ENCODE data around the gene ITGB3.

ITGB3 gene

DNA sequence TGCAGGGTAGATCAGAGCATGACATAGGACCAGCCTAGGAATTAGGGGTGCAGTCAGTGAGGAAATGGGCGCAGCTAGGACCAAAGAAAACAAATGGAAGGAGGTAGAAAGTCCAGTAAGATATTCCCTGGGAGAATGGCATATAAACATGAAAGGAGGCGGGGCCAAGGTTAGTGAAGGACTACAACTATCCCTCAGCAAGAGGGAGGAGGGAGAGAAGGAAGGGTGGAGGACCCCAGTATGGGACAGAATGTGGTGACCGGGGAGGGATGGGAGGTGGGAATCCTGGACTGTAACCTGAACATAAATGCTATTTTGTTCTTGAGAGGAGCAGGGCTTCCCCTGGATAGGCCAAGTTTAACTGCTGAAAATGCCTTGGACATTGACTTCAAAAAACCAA is 22.8 kb downstream of the ITGB3 start:
- DNase-seq (ENCODE audit: low read depth) = no peak

DNA sequence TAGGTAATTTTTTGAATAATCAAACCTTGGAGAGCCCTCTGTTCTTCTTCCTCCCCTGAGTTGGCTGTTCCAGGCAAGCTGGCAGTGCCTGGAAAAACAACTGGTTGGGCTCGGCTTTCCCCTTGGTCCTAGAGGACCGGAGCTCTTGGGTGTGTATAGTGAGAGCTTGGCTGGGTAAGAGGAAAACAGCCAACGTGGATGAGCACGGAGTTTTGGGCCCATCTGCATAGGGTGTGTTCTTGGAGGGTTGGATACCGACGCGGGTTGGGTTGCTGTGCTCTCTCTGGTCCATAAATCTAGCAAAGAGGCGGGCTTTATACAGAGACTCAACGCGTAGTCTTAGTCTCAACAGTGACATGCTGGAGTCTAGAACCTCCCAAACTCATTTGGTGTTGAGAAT is 23.2 kb downstream of the ITGB3 start:
- peak; percentile 91 for DNase-seq (ENCODE audit: low read depth)

DNA sequence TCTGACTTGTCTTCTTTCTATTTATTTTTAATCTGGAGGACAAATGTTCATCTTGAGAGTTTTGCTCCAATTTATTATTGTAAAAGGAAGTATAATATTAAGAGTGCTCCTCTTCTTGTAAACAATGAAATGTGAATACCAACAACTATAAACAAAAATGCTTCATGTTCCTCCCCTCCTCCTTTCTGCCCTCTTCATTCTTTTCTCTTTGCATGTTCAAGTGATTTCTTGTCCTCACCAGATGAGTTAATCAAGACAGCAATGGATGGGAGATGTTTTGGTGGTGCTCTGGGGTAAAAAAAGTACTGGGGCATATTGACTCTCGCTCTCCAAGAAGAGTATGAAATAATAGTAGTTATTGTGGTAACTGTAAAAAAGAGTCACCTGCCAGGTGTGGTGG is 24.3 kb downstream of the ITGB3 start:
- peak; percentile 25 for DNase-seq (ENCODE audit: low read depth)

DNA sequence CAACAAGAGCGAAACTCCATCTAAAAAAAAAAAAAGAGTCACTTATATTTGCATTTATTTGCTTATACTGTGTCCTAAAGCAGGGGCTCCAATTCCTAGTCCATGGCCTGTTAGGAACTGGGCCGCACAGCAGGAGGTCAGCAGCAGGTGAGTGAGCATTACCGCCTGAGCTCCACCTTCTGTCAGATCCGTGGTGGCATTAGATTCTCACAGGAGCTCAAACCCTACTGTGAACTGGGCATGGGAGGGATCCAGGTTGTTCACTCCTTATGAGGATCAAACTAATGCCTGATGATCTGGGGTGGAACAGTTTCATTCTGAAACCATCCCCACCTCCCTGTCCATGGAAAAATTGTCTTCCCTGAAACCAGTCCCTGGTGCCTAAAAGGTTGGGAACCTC is 24.9 kb downstream of the ITGB3 start:
- DNase-seq (ENCODE audit: low read depth) = no peak

DNA sequence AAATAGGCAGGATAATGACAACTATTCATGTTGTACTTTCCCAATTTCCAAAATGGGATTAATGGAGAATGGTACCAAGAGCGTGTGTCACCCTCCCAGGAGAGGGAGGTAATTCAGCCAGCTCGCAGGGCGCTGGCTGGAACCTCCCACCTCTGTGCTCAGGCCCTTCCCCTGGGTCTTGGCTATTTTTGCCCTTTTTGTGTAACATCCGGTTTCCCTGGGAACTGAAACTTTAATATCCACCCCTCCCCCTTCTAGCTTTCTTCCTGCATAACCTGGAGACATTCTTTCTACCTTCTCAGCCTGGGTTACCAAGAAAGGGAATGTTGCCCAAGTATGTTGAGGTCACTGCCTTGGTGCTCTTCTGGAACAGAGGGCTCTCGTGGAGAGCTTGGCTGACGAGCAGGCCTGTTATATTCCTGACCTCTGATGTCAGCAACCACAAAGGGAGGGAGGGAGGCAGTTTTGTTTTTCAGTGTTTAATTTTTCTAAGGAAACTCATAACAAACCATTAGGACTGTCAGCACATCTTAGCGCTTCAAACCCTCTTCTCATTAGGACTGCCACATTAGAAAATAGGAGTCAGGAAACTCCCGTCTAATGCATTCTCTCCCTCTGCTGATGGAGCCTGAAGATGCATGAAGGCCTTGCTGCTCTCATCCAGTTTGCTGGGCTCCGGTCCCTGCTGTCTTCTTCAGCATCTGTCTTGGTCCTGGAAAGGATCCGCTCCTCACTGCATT is 25.6 kb downstream of the ITGB3 start:
- DNase-seq (ENCODE audit: low read depth) = peak; percentile 99

DNA sequence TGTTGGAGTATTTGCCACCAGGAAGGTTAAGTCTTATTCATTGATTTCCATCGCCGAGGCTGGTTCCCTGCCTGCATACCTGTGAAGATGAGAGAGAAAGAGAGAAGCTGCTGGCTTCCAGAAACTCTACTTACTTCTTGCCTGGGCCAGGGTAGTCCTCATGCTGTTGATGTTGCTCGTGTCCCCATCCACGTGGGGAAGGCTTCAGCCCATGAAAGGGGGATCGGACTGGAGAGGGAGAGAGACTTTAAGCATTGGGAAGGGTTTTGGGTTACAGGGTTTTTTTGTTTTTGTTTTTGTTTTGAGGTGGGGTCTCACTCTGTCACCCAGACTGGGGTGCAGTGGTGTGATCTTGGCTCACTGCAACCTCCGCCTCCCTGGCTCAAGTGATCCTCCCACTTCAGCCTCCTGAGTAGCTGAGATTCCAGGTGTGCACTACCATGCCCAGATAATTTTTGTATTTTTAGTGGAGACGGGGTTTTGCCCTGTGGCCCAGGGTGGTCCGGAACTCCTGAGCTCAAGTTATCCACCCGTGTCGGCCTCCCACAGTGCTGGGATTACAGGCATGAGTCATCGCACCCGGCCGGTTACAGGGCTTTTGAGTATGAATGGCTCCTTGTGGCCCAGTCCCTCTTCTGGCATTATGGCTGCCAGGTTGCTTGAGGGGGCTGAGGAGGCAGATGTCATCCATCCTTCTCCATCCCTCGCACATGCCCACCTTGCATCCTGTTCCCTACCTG is 26.6 kb downstream of the ITGB3 start:
- peak; percentile 58 for DNase-seq (ENCODE audit: low read depth)

DNA sequence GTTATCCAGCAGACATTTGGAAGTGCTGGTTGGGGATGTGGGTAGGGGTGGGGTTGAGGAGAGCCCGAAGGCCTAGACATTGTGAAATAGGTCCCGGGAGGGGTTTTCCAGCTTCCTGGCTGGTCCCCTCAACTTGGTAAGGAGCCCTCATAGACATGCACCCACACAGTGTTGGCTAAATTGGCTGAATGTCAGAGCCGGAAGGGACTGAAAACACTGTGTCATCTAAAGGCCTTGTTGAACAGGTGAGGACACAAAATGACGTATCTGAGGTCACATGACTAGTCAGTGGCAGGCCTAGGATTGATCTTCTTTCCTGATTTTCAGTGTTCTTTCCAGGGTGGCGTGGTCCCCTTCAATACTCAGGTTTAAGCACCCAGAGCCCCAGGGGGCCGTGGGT is 27.6 kb downstream of the ITGB3 start:
- DNase-seq (ENCODE audit: low read depth) = no peak

DNA sequence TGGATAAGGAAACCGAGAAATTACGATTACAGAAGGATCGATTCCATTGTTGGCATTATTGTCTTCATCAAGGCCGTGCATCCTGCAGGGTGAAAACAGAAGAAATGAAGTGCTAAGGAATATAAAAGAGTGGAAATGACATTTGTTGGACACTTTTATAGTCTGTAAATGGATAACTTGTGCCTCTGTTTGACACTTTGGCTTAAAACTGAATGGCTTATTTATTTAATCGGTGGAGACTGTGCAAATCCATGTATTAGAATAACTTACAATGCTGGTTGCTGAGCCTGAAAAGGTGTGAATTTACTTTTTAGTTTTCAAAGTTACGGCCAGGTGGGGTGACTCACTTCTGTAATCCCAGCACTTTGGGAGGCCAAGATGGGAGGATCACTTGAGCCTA is 31.4 kb downstream of the ITGB3 start:
- DNase-seq (ENCODE audit: low read depth) = no peak

DNA sequence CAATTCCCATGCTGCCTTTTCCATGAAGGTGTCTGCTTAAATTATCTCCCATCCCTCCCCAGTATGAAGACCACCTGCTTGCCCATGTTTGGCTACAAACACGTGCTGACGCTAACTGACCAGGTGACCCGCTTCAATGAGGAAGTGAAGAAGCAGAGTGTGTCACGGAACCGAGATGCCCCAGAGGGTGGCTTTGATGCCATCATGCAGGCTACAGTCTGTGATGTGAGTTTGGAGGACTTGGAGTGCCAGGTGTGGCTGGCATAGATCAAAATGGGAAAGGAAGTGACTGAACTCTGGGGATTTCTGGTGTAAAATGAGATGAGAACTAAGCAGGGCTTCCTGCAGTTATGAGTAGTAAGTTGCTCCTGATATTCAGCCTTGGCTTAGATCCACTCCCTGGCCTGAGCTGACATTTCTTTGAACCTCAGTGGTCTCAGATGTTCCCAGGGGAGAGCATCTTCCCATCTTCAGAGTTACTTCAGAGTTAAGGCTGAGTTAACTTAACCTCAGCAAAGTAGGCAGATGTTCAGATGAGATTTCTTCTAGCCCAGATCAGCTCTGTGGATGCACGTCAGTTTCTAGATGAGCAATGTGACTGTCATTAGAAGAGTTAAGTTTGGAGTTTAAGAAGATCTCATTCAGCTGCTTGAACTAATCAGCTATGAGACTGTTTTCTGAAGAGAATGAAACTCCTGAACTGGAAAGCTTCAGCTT is 32.7 kb downstream of the ITGB3 start:
- no peak for DNase-seq (ENCODE audit: low read depth)

DNA sequence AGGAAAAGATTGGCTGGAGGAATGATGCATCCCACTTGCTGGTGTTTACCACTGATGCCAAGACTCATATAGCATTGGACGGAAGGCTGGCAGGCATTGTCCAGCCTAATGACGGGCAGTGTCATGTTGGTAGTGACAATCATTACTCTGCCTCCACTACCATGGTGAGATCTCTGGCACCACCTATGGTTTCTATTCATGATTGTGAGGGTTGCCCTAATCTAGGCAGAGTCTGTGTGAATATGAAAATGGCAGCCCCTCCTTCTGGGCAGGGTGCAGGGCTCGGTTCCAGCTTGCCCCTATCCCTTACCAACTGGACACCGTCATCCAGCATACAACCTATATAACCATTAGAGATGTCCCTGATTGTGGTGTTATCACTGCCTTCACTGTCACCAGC is 33.4 kb downstream of the ITGB3 start:
- DNase-seq (ENCODE audit: low read depth) = no peak

DNA sequence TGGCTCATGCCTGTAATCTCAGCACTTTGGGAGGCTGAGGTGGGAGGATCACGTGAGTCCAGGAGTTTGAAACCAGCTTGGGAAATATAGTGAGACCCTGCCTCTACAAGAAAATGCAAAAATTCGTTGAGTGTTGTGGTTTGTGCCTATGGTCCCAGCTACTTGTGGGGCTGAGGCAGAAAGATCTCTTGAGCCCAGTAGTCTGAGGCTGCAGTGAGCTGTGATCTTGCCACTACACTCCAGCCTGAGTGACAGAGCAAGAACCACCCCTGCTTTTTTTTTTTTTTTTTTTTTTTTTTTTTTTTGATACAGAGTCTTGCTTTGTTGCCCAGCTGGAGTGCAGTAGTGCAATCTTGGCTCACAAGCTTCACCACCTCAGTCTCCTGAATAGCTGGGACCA is 34.0 kb downstream of the ITGB3 start:
- no peak for DNase-seq (ENCODE audit: low read depth)

DNA sequence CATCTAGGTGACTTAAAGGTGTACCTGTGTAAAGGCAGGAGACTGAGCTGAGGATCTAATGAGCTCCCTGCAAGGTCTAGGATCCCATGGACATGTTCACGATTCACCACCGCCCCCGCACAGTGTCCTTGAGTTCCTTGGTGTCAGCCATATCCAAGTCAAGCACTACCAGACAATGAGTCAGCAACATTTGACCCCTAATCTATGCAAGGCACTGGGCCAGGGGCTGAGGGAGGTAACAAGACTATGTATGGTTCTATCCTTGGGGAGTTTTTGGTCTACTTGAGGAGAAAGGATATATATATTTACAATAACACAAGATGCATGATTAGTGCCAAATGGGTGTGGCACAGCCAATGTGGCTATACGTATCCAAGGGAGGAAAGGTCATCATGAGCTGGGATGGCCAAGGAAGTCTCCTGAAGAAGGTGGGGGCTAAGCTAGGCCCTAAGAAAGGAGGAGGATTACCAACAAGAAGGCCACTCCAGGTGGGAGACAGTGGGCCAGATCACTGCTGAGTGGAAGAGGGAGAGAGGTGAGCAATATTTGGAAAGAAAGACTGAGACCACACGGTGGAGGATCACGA is 35.0 kb downstream of the ITGB3 start:
- DNase-seq (ENCODE audit: low read depth) = peak; percentile 43

DNA sequence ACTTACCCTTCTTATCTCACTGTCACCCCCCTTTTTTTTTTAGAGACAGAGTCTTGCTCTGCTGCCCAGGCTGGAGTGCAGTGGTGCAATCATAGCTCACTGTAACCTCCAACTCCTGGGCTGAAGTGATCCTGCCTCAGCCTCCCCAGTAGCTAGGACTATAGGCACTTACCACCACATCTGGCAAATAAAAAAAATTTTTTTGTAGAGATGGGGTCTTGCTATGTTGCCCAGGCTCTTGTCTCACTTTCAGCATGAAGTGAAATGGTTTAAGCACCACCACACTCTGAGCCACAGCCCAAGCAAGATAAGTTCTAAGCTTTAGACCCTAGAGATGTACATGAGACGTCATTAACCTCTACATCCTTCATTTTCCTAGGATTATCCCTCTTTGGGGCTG is 35.7 kb downstream of the ITGB3 start:
- no peak for DNase-seq (ENCODE audit: low read depth)

DNA sequence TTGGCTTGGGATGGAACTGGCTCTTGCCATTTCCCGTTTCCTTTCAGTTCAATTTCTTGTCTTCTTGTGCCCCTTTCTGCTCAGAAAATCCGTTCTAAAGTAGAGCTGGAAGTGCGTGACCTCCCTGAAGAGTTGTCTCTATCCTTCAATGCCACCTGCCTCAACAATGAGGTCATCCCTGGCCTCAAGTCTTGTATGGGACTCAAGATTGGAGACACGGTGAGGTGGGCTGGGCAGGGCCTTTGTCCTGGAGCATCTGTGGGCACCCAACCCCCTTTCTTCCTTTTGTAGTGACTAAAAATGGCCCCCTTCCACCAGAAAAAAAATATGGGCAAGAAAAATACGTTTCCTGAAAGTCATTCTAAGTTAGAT is 37.2 kb downstream of the ITGB3 start:
- DNase-seq (ENCODE audit: low read depth) = no peak

DNA sequence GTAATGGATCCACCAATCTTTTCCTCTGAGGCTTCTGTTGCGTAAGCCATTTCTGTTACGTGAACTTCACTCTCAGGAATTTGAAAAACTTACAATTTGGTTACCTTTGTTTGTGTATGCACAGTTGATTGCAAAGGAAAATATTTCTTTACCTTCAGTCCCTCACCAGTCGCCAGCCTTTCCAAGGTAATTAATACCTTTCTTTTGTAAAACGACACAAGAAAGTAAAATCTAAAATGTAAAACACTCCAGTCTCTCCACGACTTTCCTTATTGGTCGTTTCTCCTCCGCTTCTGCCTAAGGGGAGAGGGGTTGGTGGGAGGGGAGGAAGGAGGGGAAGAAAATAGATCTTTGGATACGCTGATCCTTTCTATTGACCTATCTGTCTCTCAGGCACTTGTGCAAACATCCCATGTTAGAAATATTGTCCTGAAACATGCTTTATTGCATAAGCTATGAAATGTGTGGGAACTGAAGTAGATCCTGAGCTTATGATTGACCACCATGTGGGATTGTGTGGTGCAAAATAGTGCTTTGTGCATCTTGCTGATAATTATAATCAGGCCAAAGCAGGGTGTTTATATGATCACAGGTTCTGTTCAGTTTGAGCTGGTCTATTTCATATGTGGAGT is 37.7 kb downstream of the ITGB3 start:
- no peak for DNase-seq (ENCODE audit: low read depth)

DNA sequence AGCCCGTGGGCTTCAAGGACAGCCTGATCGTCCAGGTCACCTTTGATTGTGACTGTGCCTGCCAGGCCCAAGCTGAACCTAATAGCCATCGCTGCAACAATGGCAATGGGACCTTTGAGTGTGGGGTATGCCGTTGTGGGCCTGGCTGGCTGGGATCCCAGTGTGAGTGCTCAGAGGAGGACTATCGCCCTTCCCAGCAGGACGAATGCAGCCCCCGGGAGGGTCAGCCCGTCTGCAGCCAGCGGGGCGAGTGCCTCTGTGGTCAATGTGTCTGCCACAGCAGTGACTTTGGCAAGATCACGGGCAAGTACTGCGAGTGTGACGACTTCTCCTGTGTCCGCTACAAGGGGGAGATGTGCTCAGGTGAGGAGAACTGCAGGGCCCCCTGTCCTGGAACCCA is 38.6 kb downstream of the ITGB3 start:
- no peak for DNase-seq (ENCODE audit: low read depth)

DNA sequence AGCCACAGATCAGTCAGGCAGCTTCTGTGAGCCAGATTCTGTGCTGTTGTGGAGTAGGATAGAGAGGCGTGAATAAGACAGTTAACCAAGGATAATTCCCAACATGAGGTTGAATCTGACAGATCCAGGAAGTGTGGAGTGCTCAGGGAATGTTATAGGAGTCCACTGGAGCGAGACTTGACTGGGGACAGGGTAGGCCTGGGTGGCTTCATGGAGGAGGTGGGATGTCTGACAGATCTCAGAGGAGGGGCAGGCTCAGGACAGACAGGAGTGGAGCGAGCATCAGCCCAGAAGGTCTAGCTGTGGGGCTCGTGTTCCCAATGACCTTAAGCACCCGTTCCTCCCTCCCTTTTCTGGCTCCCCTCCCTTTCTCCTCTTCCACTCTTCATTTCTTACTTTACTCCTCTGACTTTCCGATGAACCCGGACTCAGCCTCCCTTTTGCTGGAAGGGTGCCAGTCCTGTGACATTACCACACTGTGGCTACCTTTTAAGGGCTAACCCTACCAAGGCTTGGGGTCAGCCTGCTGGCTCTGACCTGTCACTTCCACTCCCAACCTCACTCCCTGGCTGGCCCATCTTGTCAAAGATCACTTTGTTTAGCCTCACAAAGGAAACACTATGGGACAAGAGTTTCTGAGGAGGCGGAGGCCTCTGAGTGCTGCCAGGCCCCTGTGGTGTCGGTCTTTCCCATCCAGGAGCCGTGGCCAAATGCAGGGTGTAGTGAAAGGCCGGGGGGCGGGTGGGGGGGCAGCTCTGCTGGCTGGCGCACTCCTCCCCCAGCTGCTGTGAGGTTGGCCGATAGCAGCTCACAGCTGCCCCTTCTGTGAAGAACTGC is 41.6 kb downstream of the ITGB3 start:
- DNase-seq (ENCODE audit: low read depth) = no peak

DNA sequence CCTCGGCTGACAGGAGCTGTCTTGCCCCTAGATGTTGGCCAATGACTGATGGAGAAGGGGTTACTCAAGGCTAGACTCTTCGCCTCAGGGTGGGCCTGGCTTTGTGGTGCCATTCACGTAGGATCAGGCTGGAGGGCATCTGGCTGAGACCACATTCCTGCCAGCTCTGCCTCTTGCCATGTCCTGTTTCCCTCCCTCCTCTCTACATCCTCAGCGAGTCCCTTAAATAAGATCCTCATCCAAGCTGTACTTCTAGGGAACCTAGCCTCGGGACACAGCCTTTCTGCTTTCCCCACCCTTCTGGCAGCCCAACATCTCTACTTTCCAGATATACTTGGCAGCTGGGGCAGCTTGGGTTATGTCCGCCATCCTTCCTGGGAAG is 42.2 kb downstream of the ITGB3 start:
- DNase-seq (ENCODE audit: low read depth) = no peak

DNA sequence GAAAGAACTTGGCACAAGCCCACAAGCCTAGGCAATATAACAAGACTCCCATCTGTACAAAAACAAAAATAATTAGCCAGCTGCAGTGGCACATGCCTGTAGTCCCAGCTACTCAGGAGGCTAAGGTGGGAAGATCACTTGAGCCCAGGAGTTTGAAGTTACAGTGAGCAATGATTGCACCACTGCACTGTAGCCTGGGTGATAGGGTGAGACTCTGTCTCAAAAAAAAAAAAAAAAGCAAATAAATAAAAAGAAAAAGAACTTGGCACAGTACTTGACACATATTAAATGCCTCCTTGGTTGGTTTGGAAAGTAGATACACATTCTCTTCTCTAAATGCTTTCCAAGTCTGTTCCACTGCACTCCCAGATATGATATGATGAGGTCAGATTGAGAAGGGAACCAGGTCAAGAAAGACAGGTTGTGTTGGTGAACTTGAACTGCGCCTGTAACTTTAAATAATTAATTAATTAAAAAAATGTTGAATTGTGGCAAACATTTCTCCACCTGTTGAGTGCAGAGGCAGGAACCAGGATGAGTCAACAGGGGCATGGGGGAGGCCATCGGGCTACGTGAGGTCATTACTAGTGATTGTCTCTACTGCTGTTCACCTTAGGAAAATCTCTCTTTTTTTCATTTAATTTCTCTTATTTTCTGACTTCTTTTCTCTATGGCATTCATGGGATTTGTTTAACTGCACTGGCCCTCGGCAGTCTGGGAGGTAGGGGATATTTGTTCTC is 44.2 kb downstream of the ITGB3 start:
- no peak for DNase-seq (ENCODE audit: low read depth)

DNA sequence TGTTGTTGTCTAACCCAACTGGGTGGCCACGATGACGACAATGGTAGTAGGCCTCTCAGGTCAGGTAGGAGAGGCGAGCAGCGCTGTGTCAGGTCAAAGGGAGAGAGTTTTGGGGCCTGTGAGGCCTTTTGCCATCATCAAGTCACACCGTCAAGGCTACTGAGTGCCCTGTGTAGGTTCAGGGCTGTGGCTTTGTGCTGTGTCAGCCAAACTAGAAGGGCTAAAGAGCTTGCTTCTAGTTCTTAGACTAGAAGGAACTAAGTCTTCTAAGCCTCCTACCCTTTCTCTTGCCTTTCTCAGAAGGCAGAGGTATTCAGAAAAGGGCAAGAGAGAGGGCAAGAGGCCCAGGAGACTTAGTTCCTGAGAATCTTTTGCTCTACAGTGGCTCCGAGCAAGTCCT is 45.1 kb downstream of the ITGB3 start:
- no peak for DNase-seq (ENCODE audit: low read depth)
